ENCODE data around the gene ANO6.

The ANO6 gene

DNA sequence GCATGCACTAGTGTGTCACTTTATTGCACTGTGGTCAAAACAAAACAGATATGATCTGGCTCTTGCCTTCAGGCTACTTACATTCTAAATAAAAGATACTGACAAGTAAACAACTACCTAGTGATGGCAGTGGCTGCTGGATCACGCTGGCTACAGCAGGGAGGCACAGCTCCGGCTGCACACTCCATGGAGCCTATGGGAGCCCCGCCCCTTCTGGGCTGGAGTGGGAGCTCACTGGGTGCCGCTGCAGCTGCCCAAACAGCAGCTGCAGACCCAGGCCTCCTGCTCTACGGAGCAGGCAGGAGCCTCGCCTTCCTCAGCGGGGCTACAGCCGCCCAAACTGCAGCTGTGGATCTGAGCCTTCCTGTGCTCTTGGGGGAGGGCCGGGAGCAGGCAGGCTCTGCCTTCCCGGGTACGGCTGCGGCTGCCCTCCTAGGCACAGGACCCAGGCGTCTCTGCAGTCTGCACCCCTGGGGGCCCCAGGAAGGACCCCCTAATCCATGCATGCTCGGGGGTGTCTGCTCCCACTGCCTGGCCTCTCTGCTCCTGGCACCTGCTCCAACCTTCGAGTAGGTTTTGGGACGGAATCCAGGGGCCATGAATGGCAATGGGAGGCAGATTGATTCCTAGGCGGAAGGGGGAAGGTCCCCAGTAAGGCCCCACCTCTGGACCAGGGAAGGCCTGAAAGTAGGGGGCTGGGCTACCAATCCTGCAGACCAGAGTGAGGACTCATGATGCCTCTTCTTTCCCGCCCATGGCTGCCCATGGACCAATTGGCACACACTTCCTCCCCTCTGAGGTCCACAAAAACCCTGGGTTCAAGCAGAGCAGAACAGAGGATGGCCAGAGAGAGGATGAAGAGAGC, 253.1 kb downstream of the ANO6 start:
- DNase-seq: no peak

DNA sequence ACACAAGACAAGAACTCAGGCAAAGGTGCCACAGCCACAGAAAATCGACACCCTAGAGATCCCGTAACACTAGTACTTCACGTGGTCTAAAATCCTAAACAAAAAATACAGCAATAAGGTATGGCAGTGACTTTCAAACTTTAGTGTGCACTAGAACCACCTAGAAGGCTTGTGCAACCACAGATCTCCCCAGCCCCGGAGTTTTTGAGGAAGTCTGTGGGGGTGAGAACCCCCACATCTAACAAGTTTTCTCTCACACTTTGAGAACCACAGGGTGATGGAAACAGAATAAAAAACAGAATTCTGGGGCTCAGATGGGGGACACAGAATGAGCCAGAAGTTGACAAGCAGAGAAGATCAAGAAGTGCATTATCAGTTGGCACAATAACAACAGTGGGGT, 254.0 kb downstream of the ANO6 start:
- DNase-seq: peak in 1 of 5 experiments; percentile 51

DNA sequence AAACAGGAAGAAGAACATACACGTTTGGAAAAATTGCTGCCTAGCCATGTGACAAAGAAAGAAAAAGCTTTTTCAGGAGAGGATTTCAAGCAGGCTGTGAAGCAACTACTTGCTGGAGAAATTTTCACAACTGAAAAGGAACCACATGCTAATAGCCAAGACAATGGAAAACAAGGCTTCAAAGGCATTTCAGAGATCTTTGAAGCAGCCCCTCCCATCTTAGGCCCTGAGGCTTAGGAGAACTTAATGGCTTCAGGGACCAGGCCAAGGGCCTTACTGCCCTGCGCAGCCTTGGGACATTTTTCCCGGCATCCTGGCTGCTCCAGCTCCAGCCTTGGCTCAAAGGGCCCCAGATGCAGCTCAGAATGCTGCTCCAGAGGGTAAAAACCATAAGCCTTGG, 257.7 kb downstream of the ANO6 start:
- no peak for DNase-seq

DNA sequence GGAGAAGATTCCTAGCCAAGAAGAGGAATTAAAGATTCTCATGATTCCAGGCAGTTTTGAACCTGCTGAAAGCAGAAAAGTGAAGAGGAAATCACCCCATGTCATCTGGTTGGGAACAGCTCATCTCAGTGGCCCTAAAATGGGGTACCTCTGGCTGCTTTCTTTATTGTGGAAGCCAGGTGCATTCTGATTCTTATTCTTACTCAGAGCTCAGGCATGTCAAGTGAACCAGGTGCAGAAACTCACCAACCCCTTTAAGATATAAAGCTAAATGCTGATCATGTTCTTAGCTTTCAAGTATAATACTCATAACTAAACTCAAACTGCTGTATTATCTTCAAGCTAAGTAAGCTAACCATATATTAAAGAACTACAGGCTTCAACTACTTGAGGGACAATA, 259.7 kb downstream of the ANO6 start:
- no peak for DNase-seq

DNA sequence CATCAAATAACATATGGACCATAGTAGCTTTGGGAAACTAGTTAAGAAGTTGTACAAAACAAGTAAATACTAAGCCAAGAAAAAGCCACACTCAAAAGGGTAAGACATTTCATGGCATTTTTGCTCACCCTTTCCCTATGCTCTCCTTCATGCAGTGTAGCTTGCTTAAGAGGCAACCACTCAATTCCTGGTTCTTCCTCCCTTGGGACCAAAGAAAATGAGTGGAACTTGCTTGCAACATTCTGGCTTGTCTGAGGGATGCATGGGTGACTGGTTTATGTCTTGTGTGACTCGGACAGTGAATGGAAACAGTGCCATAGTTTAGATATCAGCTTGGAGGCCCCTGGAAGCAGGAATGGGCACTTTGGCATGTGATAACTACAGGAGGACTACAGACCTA, 261.6 kb downstream of the ANO6 start:
- DNase-seq: no peak

DNA sequence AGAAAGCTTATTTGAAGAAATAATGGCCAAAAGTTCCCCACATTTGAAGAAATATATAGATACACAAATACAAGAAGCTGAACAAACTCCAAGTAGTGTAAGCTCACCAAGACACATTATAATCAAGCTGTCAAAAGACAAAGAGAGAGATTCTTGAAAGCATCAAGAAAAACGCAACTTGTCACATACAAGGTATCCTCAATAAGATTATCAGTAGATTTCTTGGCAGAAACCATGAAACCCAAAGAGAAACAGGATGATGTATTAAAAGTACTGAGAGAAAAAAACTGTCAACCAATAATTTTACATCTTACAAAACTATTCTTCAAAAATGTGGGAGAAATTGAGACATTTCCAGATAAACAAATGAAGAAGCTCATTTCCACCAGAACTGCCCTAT, 263.0 kb downstream of the ANO6 start:
- no peak for DNase-seq

DNA sequence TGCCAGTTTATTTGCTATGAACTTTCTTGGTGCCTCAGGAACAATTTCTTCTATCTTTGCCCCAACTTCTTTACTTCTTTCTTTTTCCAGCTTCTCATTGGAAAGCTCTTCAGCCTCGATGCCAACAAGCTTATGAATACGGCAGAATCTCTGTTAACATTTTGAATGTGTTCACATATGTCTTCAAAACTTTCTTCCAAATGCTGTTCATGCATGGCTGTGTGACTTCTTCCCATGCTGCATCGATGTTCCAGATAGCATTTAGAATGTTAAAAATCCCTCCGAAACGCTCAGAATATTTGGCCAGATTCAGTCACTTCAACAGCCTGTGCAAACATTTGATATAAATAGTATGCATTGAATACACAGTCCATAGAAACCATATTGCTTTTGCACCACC, 265.9 kb downstream of the ANO6 start:
- no peak for DNase-seq

DNA sequence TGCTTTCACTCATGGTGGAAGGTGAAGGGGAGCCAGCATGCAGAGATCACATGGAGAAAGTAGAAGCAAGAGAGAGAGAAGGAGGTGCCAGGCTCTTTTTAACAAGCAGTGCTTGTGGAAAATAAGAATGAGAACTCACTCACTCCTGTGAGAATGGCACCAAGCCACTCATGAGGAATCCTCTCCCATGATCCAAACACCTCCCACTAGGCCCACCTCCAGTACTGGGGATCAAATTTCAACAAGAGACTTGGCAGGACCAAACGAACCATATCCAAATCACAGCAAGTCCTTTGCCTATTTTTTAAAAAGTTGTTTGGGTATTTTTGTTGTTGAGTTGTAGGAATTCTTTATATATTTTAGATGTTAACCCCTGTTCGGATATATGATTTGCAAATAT, 267.7 kb downstream of the ANO6 start:
- DNase-seq: no peak
